GDM1 (cell line): ENCODE measurements around the gene PXDN.
"Not testable (repeated sequence)": the region's sequence is repeated elsewhere in the genome, so short reads cannot be mapped to it uniquely, and the experiment has no call there.

Experiments used
- DNase-seq: peaks from one replicate; lab custom pipeline; 2025; lab: John Stamatoyannopoulos, UW

The PXDN gene

DNA sequence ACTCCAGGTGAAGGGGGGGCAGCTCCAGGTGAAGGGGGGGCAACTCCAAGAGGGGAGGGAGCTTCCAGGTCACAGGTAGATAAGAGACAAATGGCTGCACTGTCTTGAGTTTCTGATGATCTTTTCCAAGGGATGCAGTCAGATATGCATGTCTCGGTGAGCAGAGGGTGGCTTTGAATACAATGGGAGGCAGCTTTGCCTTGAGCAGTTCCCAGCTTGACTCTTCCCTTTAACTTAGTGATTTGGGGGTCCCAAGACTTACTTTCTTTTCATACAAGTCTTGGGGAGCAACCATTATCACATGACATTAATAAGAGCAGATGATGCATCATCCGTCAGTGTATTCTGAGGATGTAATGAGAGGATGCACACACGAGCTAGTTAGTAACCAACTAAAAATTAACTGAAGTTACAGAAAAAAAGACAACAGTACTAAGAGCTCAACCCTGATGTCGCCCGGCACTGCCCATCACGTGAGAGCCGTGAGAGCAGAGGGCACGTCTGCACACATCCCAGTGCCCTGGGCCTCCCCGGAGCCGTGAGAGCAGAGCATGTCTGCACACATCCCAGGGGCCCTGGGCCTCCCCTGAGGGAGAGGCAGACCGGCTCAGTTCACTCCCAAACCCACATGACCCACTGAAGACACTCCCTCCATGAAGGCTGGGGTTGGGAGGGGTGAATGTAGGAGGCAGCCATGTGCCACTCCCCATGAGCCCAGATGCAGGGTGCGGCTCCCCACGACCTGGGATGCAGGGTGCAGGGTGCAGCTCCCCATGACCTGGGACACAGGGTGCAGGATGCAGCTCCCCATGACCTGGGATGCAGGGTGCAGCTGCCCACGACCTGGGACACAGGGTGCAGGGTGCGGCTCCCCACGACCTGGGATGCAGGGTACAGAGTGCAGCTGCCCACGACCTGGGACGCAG lies 39.4 kb downstream of the PXDN start:
- no peak for DNase-seq

DNA sequence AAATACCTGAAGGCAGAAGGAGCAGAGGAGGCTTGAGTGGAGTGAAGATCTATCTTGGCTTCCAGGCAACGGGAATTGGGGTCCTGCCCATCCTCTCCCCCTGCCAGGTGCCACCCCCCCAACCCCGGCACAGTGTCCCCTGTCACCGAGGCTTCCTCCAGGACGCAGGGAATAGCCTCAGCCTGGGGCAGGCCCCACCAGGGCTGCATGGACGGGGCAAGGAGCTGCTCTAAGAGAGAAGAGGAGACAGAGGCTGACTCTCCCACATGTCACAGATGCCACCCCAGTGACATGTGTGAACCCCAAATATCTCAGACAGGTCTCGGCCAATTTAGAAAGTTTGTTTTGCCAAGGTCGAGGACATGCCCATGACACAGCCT lies 42.1 kb downstream of the PXDN start:
- DNase-seq, result no peak

DNA sequence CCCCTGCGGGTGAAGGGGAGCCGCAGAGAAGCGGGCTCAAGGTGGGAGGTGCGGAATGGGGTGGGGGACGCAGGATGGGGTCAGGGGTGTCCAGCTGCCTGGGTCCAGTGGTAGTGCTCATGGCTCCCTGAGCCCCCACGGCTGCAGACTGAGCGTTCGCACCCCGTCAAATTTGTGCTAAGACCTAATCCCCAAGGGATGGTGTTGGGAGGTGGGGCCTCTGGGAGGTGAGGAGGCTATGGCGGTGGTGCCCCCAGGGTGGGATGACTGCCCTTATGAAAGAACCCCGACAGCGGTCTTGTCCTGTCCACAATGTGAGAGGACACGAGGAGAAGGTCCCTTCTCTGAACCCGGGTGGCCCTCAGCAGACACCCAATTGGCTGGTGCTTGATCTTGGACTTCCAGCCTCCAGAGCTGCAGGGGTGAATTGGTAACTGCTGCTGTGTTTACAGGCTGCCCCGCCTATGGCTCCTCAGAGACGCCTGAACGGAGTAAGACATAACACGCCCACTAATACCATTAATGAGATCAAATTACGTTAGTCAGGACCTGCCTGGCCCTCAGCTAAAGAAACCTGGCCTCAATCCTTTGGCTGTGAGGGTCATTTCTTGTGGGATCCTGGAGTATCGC lies 42.6 kb downstream of the PXDN start:
- no peak for DNase-seq

GRCh38 chr2:1701020-1701419 lies 43.3 kb downstream of the PXDN start:
- no peak for DNase-seq

- not testable (repeated sequence) for DNase-seq
Observed at GRCh38 chr2:1700427-1700826, 43.9 kb downstream of the PXDN start.

- DNase-seq, result no peak
Observed at GRCh38 chr2:1698188-1698945, 45.9 kb downstream of the PXDN start.

GRCh38 chr2:1697601-1698000 lies 46.7 kb downstream of the PXDN start:
- DNase-seq, result no peak

- DNase-seq, result no peak
Observed at GRCh38 chr2:1696472-1696871, 47.8 kb downstream of the PXDN start.

DNA sequence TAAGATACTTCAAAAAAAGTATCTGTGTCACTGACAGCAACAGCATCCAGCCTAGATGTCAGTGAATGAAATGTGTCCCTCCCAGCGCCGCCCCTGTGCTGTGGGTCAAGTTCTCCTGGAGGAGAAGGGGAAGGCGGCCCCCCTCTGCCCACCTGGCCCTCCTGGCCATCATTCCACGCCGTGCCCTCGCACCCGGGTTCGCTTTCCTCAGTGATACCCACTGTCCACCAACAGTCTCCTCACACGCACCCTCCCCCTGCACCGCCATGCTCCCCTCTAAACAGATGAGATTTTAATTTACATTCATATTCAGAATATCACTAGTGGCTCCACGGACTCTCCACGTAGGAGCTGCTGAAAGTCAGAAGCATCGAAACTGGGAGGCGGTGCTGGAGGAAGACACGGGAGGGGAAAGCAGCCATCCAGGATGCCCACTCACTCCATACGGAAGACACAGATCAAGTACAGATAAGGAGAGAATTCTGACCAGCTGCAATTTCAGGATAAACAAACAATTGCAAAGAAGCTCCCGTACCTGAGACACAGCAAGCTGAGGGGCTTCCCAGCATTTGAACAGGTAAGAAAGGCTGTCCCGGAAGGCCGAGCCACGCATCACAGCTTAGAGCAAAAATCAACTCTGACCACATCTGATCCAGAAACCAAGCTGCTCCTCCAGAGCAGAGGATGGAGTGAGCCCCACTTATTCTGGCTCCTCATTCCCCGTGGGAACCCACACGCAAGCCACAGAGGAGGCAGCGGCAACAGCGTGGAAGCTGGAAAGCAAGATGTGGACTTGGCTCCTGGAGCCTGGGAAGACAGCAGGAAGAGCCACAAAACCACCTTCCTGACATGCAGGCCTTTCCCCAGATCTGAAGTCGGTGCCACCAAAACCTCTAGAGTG lies 49.7 kb downstream of the PXDN start:
- no peak for DNase-seq

DNA sequence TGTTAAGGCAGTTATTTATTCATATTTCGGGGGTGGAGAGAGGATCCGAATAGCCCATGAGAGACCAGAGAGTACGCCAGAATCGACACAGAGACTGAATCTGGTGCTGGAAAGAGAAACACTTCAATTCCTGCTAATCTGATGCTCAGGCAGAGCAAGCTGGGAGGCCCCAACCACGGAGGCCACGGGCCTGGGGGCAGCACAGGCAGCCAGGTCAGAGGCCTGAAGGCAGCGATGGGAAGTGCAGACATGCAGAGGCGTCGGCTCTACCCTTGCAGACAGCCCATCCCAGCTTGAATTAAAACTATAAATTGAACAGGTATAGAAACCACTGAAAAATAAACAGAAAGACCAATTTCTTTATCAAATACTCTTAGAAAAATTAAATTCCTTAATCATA lies 50.6 kb downstream of the PXDN start:
- no peak for DNase-seq

DNA sequence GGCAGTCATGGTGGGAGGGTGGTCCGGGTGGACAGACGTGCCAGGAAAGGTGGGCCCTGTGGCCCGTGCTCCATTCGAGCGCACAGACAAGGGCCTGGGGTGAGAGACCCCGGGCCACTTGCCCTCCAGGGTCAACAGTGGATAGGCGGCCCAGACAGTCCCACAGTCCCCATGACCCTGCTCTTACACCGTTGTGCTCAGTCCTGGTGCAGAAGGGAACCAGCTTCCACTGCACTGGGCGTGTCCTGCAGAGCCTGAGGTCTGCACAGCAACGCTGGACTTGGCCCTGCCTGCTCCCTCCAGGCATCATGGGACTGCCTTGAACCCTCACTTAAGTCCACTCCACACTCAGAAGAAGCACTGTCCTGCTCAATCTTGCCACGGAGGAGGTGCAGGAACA lies 52.0 kb downstream of the PXDN start:
- DNase-seq, result no peak

DNA sequence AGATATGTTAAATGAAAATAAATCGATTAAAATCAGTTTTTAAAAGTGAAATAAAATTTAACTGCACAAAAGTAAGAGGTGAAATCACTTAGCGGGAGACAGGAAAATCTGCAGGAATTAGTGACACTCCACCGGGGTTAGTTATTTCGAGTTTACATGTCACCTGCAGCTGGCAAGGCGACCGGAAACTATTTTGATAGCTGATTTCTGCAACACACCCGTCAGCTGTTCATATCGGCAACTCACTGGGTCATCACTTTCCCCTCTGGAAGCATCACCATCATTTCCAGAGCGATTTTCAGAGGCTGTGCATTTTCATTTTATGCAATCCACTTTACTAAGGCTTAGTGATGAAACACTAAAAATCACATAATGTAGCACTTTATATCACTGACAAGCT lies 52.9 kb downstream of the PXDN start:
- no peak for DNase-seq

DNA sequence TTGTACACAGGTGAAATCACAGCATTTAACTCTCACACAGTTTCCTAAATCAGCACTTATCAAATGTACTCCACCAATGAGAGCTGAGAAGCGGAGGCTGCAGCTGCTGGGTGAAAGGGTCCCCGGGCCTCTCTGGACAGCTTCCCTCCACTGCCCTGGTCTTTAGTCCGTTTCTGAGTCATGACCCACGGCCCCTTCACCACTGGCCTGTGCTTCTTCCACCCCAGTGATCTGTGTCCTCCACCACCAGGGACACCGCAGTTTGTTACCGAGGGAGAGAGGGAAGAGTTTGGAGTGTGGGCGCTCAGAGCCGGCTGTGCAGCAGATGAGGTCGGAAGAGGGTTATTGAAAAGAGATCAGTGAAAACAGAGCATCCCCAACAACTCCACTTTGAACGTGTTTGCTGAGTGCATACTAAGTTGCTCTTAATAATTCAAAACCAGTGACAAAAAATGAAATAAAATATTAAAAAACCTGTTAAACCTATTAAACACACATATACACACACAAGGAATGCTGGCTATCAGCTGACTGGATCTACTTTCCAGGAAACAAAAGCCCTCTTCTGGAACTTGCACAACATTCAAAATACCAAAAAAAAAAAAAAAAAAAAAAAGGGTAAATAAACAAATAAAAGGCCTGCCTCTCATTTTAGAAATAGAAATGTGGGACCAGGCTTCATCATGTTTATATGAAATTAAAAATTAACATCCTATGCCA lies 54.1 kb downstream of the PXDN start:
- no peak for DNase-seq

DNA sequence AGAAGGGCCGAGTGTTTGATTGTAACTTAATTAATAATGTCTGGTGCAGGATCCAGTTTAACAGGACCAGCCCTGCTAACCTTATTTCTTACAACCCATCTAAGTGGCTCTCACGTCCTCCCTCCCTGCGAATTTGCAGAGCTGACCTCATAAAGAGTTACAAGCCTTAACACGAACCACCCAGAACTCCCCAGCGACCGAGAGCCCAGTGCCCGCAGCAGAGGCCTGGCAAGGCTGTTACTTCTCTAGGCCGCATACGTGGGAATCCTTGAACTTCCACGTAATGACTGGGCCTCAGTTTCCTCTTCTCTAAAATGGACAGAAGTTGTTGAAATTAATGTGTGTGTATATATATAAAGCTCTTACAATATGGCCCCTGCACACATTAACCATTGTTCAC lies 55.5 kb downstream of the PXDN start:
- DNase-seq, result no peak

DNA sequence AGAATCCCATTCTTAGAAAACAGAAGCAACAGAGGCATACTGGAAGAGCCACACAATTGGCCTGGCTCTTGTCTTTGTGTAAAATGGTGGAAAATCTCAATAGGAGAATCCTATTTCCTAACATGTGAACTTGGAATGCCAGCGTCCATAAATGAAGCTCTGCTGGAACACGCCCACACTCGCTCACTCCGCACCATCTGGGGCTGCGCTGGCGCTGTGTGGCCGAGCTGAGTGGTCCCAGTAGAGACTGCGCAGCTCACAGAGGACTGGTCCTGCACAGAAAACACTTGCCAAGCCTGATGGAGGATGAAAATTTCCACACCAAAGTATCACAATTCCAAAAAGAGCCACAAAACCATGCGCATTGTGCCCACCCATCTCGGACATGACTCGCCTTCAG lies 56.2 kb downstream of the PXDN start:
- DNase-seq, result no peak

- DNase-seq, result no peak
Observed at GRCh38 chr2:1687254-1687653, 57.1 kb downstream of the PXDN start.

DNA sequence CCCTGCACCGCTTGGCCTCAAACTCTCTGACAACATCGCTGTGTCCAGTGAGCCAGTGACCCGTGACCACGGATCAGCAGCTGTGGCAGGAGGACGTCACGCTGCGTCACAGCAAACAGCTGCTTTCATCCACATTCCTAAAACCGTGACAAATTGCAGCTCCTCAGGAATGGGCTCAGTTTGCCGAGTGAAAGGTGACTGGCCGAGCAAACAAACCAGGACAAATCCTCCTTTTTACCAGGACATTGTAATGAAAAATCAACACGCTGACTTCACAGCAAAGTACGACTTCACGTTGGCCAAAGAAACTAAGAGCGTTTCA lies 57.6 kb downstream of the PXDN start:
- no peak for DNase-seq

- DNase-seq, result no peak
Observed at GRCh38 chr2:1685957-1686783, 58.1 kb downstream of the PXDN start.

DNA sequence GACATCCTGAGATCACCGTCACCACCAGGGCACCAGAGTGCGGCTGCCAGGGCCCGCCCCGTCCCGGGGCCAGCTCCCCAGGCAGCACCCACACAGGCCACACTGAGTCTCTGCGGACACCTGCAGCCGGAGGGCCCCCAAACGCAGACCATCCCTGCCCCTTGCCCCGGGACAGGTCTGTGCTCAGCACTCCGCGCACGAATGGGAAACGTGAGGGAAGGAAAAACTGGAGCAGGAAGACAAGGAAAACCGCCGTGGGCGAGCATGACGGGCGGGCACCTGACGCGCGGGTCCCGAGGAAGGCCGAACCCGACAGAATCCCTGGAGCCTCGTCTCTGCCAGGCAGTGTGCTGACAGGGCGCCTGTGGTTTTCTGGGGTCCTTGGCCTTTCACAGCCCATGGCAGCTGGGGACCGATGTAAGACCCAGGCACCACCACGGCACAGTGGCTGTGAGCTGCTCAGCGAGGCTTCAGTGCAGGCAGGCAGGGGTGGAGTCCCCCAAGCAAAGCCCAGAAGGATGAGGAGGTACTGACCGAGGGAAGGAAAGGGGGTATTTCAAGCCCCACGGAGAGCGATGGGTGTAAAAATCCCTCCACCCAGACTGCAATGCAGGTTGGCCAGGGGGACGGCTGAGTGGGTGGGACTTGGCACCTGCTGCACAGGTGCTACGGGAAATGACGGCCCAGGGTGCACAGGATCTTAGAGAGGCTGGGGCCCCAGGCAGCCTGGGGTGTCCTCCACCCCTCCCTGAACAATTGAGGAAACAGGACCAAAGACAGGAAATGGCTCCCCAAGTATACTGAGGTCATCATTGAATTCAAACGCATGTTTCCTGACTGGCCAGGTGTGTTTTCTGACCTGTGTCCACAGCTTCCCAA lies 59.0 kb downstream of the PXDN start:
- no peak for DNase-seq
